ENCODE measurements around the gene SLBP.

SLBP gene

GRCh38 chr4:1714303-1715001 lies 2.3 kb upstream of the SLBP start:
- no peak for TF ChIP-seq CTCF (IDR thresholded peaks at IDR 0.05; ENCODE audit: low read depth, low read length)
- TF ChIP-seq EZH2phosphoT487 (IDR thresholded peaks at IDR 0.05; ENCODE audit: low read depth), result no peak
- H3K4me2 ChIP-seq (ENCODE audit: low read length), result peak overlapping the region; percentile 79
- peak overlapping the region; percentile 45; the same call in 1 of the 2 replicates for H3K27ac ChIP-seq (ENCODE audit: low read length)
- H3K4me3 ChIP-seq (ENCODE audit: low read length), result peak overlapping the region; percentile 91
- H2AFZ ChIP-seq (ENCODE audit: low read depth, low read length), result no peak overlapping the region
- no peaks in the 10 kb centered on the region for H3K27me3 ChIP-seq (ENCODE audit: low read depth, low read length)
- H3K4me1 ChIP-seq (ENCODE audit: low read length), result peaks cover 41% of the 10 kb centered on the region
- H3K79me2 ChIP-seq (ENCODE audit: low read length), result peaks cover 95% of the 10 kb centered on the region
- H3K36me3 ChIP-seq (replicated peaks; ENCODE audit: low read depth, low read length), result peaks cover 37% of the 10 kb centered on the region
- H3K9ac ChIP-seq (ENCODE audit: low read length), result peak overlapping the region; percentile 100
- no peaks in the 10 kb centered on the region for H3K9me3 ChIP-seq (ENCODE audit: insufficient read depth, low read length)
- peaks cover 25% of the 10 kb centered on the region for H4K20me1 ChIP-seq (ENCODE audit: insufficient read depth, low read length)

- TF ChIP-seq CTCF (IDR thresholded peaks at IDR 0.05; ENCODE audit: low read depth, low read length), result no peak
- no peak for TF ChIP-seq EZH2phosphoT487 (IDR thresholded peaks at IDR 0.05; ENCODE audit: low read depth)
- H4K20me1 ChIP-seq (ENCODE audit: insufficient read depth, low read length), result peaks cover 38% of the 10 kb centered on the region
- H3K27me3 ChIP-seq (ENCODE audit: low read depth, low read length), result no peaks in the 10 kb centered on the region
- H3K79me2 ChIP-seq (ENCODE audit: low read length), result peaks cover 95% of the 10 kb centered on the region
- 0 out of 2 replicates have a peak overlapping the region, but pooled peaks have one; percentile 72 for H2AFZ ChIP-seq (ENCODE audit: low read depth, low read length)
- peaks cover 37% of the 10 kb centered on the region for H3K4me1 ChIP-seq (ENCODE audit: low read length)
- peaks cover 37% of the 10 kb centered on the region for H3K36me3 ChIP-seq (replicated peaks; ENCODE audit: low read depth, low read length)
- no peaks in the 10 kb centered on the region for H3K9me3 ChIP-seq (ENCODE audit: insufficient read depth, low read length)
- peak overlapping the region; percentile 100 for H3K9ac ChIP-seq (ENCODE audit: low read length)
- peak overlapping the region; percentile 91 for H3K4me3 ChIP-seq (ENCODE audit: low read length)
- peak overlapping the region; percentile 79 for H3K4me2 ChIP-seq (ENCODE audit: low read length)
- peak overlapping the region; percentile 78 for H3K27ac ChIP-seq (ENCODE audit: low read length)
Measured at GRCh38 chr4:1713003-1713851, 1.1 kb upstream of the SLBP start.

GRCh38 chr4:1711571-1712215 lies 426 bp downstream of the SLBP start:
- H3K4me3 ChIP-seq (ENCODE audit: low read length), result peak overlapping the region; percentile 91
- no peaks in the 10 kb centered on the region for H3K27me3 ChIP-seq (ENCODE audit: low read depth, low read length)
- peaks cover 33% of the 10 kb centered on the region for H3K4me1 ChIP-seq (ENCODE audit: low read length)
- no peaks in the 10 kb centered on the region for H3K9me3 ChIP-seq (ENCODE audit: insufficient read depth, low read length)
- H3K36me3 ChIP-seq (replicated peaks; ENCODE audit: low read depth, low read length), result peaks cover 37% of the 10 kb centered on the region
- no peak overlapping the region for H2AFZ ChIP-seq (ENCODE audit: low read depth, low read length)
- peaks cover 93% of the 10 kb centered on the region for H3K79me2 ChIP-seq (ENCODE audit: low read length)
- H4K20me1 ChIP-seq (ENCODE audit: insufficient read depth, low read length), result peaks cover 46% of the 10 kb centered on the region
- TF ChIP-seq EZH2phosphoT487 (IDR thresholded peaks at IDR 0.05; ENCODE audit: low read depth) (no peak), CTCF (IDR thresholded peaks at IDR 0.05; ENCODE audit: low read depth, low read length) (no peak)
- peak overlapping the region; percentile 86 for H3K4me2 ChIP-seq (ENCODE audit: low read length)
- H3K9ac ChIP-seq (ENCODE audit: low read length), result peak overlapping the region; percentile 100
- peak overlapping the region; percentile 90 for H3K27ac ChIP-seq (ENCODE audit: low read length)

Data from OCI-LY3 (cell line).